HL-60 (cell line): Measurements from ENCODE around the gene MS4A4A.
"Not testable (repeated sequence)": the region's sequence is repeated elsewhere in the genome, so short reads cannot be mapped to it uniquely, and the experiment has no call there.

ENCODE experiments used
- DNase-seq, 2 experiments: peaks; one replicate each; pipeline ENCODE4 v3.0.0-alpha.2; 2010 to 2020; ENCODE audit warnings: low read depth in 1 of 2, low spot score in 1 of 2
- H3K27ac ChIP-seq: fragments of 250-450 bp; sonication (Bioruptor Pico); replicated peaks from 2 replicates; pipeline ENCODE4 v1.5.1; 2020; ENCODE audit warnings: mild to moderate bottlenecking, moderate library complexity
- H3K27me3 ChIP-seq: fragments of 250-450 bp; sonication (Bioruptor Pico); 2 replicates; pipeline ENCODE4 v1.5.1; 2021; ENCODE audit warnings: mild to moderate bottlenecking, moderate library complexity; ENCODE audit not compliant: insufficient read depth, poor library complexity, severe bottlenecking
- H3K4me3 ChIP-seq: replicated peaks from 2 replicates; pipeline ENCODE4 v1.5.1; 2011; ENCODE audit warnings: mild to moderate bottlenecking, control low read depth, low read length; ENCODE audit not compliant: insufficient read depth
- CTCF ChIP-seq: IDR thresholded peaks from one replicate; pipeline ENCODE4 v1.5.1; 2011; ENCODE audit warnings: low read length, control low read depth, inconsistent platforms; ENCODE audit not compliant: insufficient read depth
- GABPA ChIP-seq: IDR thresholded peaks from 2 replicates; pipeline ENCODE4 v1.6.1; 2012; ENCODE audit warnings: low read depth
- POLR2AphosphoS5 ChIP-seq: IDR thresholded peaks from 2 replicates; pipeline ENCODE4 v1.6.1; 2012; ENCODE audit warnings: low read depth
- REST ChIP-seq: IDR thresholded peaks from 2 replicates; pipeline ENCODE4 v1.6.1; 2012; ENCODE audit warnings: low read depth; ENCODE audit not compliant: insufficient replicate concordance
- SPI1 ChIP-seq: IDR thresholded peaks from 2 replicates; pipeline ENCODE4 v1.6.1; 2012; ENCODE audit warnings: low read depth, mild to moderate bottlenecking, borderline replicate concordance

Gene MS4A4A

GRCh38 chr11:60301178-60301577, 20.7 kb downstream of the MS4A4A start:
- Histone ChIP-seq H3K4me3 (no peak overlapping the region), H3K27ac (no peak overlapping the region), H3K27me3 (no peaks in the 10 kb centered on the region)
- DNase-seq = no peak
- no peak for TF ChIP-seq GABPA
- no peak for TF ChIP-seq SPI1

- H3K27me3 ChIP-seq, H3K4me3 ChIP-seq, DNase-seq, H3K27ac ChIP-seq: not testable (repeated sequence)
Observed at GRCh38 chr11:60301884-60302283, 21.4 kb downstream of the MS4A4A start.

- no peak overlapping the region for H3K4me3 ChIP-seq
- DNase-seq = no peak
- no peak overlapping the region for H3K27ac ChIP-seq
- no peaks in the 10 kb centered on the region for H3K27me3 ChIP-seq
- TF ChIP-seq REST (no peak), POLR2AphosphoS5 (no peak), SPI1 (no peak), CTCF (no peak), GABPA (no peak)
Observed at GRCh38 chr11:60303661-60304060, 23.2 kb downstream of the MS4A4A start.

GRCh38 chr11:60305906-60306619, 25.6 kb downstream of the MS4A4A start:
- Histone ChIP-seq H3K4me3 (no peak overlapping the region), H3K27ac (no peak overlapping the region), H3K27me3 (no peaks in the 10 kb centered on the region)
- DNase-seq = no peak
- TF ChIP-seq GABPA = no peak
- no peak for TF ChIP-seq SPI1
- no peak for TF ChIP-seq CTCF
- no peak for TF ChIP-seq POLR2AphosphoS5

- TF ChIP-seq POLR2AphosphoS5 = no peak
- TF ChIP-seq GABPA = no peak
- no peak for TF ChIP-seq SPI1
- TF ChIP-seq CTCF = no peak
- TF ChIP-seq REST = no peak
- no peak overlapping the region for H3K27ac ChIP-seq
- DNase-seq = no peak
- H3K27me3 ChIP-seq = no peaks in the 10 kb centered on the region
- H3K4me3 ChIP-seq = no peak overlapping the region
Observed at GRCh38 chr11:60307507-60308195, 27.2 kb downstream of the MS4A4A start.
